GM19467 (cell line): ENCODE data around the gene FCRL2.
"Not testable (repeated sequence)": the region's sequence is repeated elsewhere in the genome, so short reads cannot be mapped to it uniquely, and the experiment has no call there.

Experiments
- ATAC-seq: cut with Tn5 transposase; IDR thresholded peaks from one replicate; pipeline ENCODE4 v1.9.1; 2021; ENCODE audit warnings: mild to moderate bottlenecking, moderate library complexity; ENCODE audit not compliant: unreplicated experiment

The FCRL2 gene

GRCh38 chr1:157753611-157754010 is 23.3 kb downstream of the FCRL2 start:
- no peak for ATAC-seq

- ATAC-seq: no peak
Measured at GRCh38 chr1:157751283-157751682, 25.6 kb downstream of the FCRL2 start.

- no peak for ATAC-seq
Measured at GRCh38 chr1:157748262-157748817, 28.6 kb downstream of the FCRL2 start.

GRCh38 chr1:157739229-157739901 is 37.6 kb downstream of the FCRL2 start:
- ATAC-seq: no peak

- ATAC-seq: not testable (repeated sequence)
Measured at GRCh38 chr1:157735991-157736390, 40.9 kb downstream of the FCRL2 start.

GRCh38 chr1:157734321-157734720 is 42.6 kb downstream of the FCRL2 start:
- no peak for ATAC-seq

- ATAC-seq: no peak
Measured at GRCh38 chr1:157732755-157733154, 44.2 kb downstream of the FCRL2 start.

GRCh38 chr1:157725221-157725577 is 51.7 kb downstream of the FCRL2 start:
- ATAC-seq: no peak

- no peak for ATAC-seq
Measured at GRCh38 chr1:157724537-157725220, 52.3 kb downstream of the FCRL2 start.

GRCh38 chr1:157723157-157723556 is 53.8 kb downstream of the FCRL2 start:
- ATAC-seq: no peak

GRCh38 chr1:157721985-157722384 is 54.9 kb downstream of the FCRL2 start:
- no peak for ATAC-seq

- ATAC-seq: no peak
Measured at GRCh38 chr1:157715736-157716135, 61.2 kb downstream of the FCRL2 start.

- no peak for ATAC-seq
Measured at GRCh38 chr1:157711802-157712201, 65.1 kb downstream of the FCRL2 start.

GRCh38 chr1:157704878-157705277 is 72.1 kb downstream of the FCRL2 start:
- ATAC-seq: no peak

- ATAC-seq: no peak
Measured at GRCh38 chr1:157703981-157704380, 73.0 kb downstream of the FCRL2 start.

- no peak for ATAC-seq
Measured at GRCh38 chr1:157702308-157702825, 74.6 kb downstream of the FCRL2 start.

GRCh38 chr1:157700732-157701131 is 76.2 kb downstream of the FCRL2 start, which contains the start of gene FCRL3:
Gene FCRL3 (minus strand): TSS chr1:157700769. CDS start chr1:157700489, 280 bp downstream.
- no peak for ATAC-seq

GRCh38 chr1:157700305-157700704 is 76.6 kb downstream of the FCRL2 start:
- no peak for ATAC-seq

GRCh38 chr1:157697781-157698569 is 79.0 kb downstream of the FCRL2 start:
- ATAC-seq: no peak

GRCh38 chr1:157696966-157697628 is 79.8 kb downstream of the FCRL2 start:
- ATAC-seq: no peak
